GM21526 (cell line): ENCODE data around the gene CBX6.
"Not testable (repeated sequence)": the region's sequence is repeated elsewhere in the genome, so short reads cannot be mapped to it uniquely, and the experiment has no call there.

ENCODE experiments used
- ATAC-seq: cut with Tn5 transposase; IDR thresholded peaks from one replicate; pipeline ENCODE4 v1.9.1; 2021; ENCODE audit warnings: moderate library complexity; ENCODE audit not compliant: unreplicated experiment, low FRiP score

CBX6 gene

GRCh38 chr22:38872172-38872830 is at the start of gene CBX6:
CBX6 (minus strand) TSS chr22:38872216; CDS start chr22:38872190, 26 bp downstream.
- no peak for ATAC-seq

GRCh38 chr22:38921806-38922205 is 49.8 kb upstream of the CBX6 start:
- no peak for ATAC-seq

GRCh38 chr22:38921120-38921519 is 49.1 kb upstream of the CBX6 start:
- ATAC-seq, result no peak

- ATAC-seq, result no peak
Measured at GRCh38 chr22:38919631-38920190, 47.7 kb upstream of the CBX6 start.

- ATAC-seq, result no peak
Measured at GRCh38 chr22:38911434-38911833, 39.4 kb upstream of the CBX6 start.

- no peak for ATAC-seq
Measured at GRCh38 chr22:38907767-38908166, 35.8 kb upstream of the CBX6 start.

GRCh38 chr22:38906052-38906451 is 34.0 kb upstream of the CBX6 start:
- no peak for ATAC-seq

- ATAC-seq, result not testable (repeated sequence)
Measured at GRCh38 chr22:38904052-38904617, 32.1 kb upstream of the CBX6 start.

GRCh38 chr22:38901111-38901641 is 29.2 kb upstream of the CBX6 start:
- no peak for ATAC-seq

- no peak for ATAC-seq
Measured at GRCh38 chr22:38900677-38901076, 28.7 kb upstream of the CBX6 start.

- no peak for ATAC-seq
Measured at GRCh38 chr22:38891256-38891655, 19.2 kb upstream of the CBX6 start.

GRCh38 chr22:38890377-38890776 is 18.4 kb upstream of the CBX6 start:
- ATAC-seq, result no peak

- no peak for ATAC-seq
Measured at GRCh38 chr22:38886333-38886732, 14.3 kb upstream of the CBX6 start.

- no peak for ATAC-seq
Measured at GRCh38 chr22:38882972-38883622, 11.1 kb upstream of the CBX6 start.

GRCh38 chr22:38881997-38882879 is 10.2 kb upstream of the CBX6 start:
- no peak for ATAC-seq

- no peak for ATAC-seq
Measured at GRCh38 chr22:38881464-38881871, 9.5 kb upstream of the CBX6 start.

- ATAC-seq, result no peak
Measured at GRCh38 chr22:38879961-38880360, 7.9 kb upstream of the CBX6 start.

GRCh38 chr22:38879108-38879729 is 7.2 kb upstream of the CBX6 start:
- no peak for ATAC-seq

- no peak for ATAC-seq
Measured at GRCh38 chr22:38878001-38878400, 6.0 kb upstream of the CBX6 start.
